Thyroid gland (tissue), 4 donors: Measurements from ENCODE around the gene SPON1. TPM values are rescaled to one million over a fixed set of nuclear protein-coding genes. Genes with fewer than 3 reads are reported as not detected.

Experiments used
- DNase-seq, 2 donors: peaks; one replicate each; pipeline ENCODE4 v3.0.0-alpha.2; 2019
- H3K27ac ChIP-seq, 3 donors: fragments of 200-600 bp; sonication (generic); 1 replicate in 2 of 3; 2 replicates in 1 of 3; pipeline ENCODE4 v1.5.1; 2016 to 2019; ENCODE audit warnings: mild to moderate bottlenecking in 1 of 3, moderate library complexity in 1 of 3
- H3K27me3 ChIP-seq: fragments of 200-600 bp; sonication (generic); one replicate; pipeline ENCODE4 v1.5.1; 2019
- H3K36me3 ChIP-seq, 2 donors: fragments of 200-600 bp; sonication (generic); one replicate each; pipeline ENCODE4 v1.5.1; 2016 to 2019
- H3K4me1 ChIP-seq, 2 donors: fragments of 200-600 bp; sonication (generic); one replicate each; pipeline ENCODE4 v1.5.1; 2017 to 2019
- H3K4me3 ChIP-seq, 3 donors: fragments of 200-600 bp; sonication (generic); replicated peaks in 1 of 3; 1 replicate in 2 of 3; 2 replicates in 1 of 3; pipeline ENCODE4 v1.5.1; 2016; ENCODE audit warnings: mild to moderate bottlenecking in 1 of 3
- H3K9me3 ChIP-seq: fragments of 200-600 bp; sonication (generic); one replicate; pipeline ENCODE4 v1.5.1; 2017
- POLR2A ChIP-seq, 2 donors: fragments of 450-650 bp; IDR thresholded peaks; one replicate each; pipeline ENCODE4 v1.6.1; 2017; ENCODE audit warnings: antibody characterized with exemption in 2 of 2, mild to moderate bottlenecking in 2 of 2, moderate library complexity in 1 of 2
- WGBS, 2 donors: methylation state at CpG; one replicate each; pipeline ENCODE4 v1.1.5; 2017; 5-methylcytosine and 5-hydroxymethylcytosine counted together
- intact Hi-C: fragments of 100-400 bp; cut with DNase I; formaldehyde crosslinking; loops from one replicate; pipeline ENCODE4 v1.15.1; 2023
- total RNA-seq, 4 donors: library from RNA; depleted of rRNA; stranded (reverse); fragments of >200 nt; gene quantifications; one replicate each; pipeline ENCODE4 v1.2.3, GENCODE V29; 2016
- TF ChIP-seq, protein P1 (sequence below), 6 experiments: fragments of 200-600 bp in 3 of 6; fragments of 450-650 bp in 3 of 6; sonication (generic) in 3 of 6; IDR thresholded peaks; one replicate each; pipeline ENCODE4 v1.5.1; 2016 to 2019; ENCODE audit warnings: antibody characterized with exemption in 6 of 6, mild to moderate bottlenecking in 2 of 6, inconsistent platforms in 1 of 6, moderate library complexity in 1 of 6

SPON1 gene
- total RNA-seq, 4 donors from 2014 or later = 7.3 to 14.9 (median 10.9) TPM

DNA sequence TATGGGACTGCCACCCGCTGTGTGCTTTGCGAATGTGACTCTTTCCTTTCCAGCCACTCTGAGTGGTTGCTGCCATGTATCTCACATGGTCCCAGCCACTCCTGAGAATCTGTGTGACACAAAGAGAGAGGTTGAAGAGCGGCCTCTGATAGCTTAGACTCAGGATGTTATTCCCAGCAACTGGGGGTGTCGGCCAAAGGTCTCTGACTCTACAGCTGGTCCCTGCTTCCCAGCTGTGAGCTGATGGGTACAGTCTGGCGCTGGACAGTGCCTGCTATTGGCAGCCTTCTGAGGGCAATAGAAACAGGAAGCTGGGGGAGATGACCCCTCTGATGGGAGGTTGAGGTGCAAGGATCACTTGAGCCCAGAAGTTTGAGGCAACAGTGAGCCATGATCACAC is 291.3 kb downstream of the SPON1 start:
- intact Hi-C loops = no loop called here

DNA sequence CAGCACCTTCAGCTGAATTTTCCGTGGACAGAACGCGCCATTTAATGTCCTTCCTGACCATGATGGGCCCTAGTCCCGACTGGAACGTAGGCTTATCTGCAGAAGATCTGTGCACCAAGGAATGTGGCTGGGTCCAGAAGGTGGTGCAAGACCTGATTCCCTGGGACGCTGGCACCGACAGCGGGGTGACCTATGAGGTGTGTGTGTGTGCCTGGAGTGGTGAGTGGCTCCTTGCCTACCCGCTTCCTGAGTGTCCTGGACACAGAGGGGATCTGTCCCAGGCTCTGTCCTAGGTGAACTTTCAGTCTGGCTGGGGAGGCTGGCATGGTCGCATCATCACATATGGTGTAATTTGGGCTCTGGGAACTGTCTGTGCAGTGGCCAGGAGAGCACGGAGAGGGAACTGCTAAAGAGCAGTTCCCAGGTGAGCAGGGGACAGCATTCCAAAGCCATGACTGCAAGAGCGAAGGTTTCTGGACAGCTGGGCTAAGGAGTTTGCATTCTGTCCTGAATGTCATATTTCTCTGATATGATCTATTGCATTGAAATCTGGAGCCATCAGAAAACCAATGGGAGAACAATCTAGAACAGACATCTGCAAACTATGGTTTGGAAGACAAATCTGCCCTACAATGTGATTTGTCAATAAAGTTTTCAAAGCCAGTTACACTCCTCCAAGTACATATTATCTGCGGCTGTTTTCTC is 292.2 kb downstream of the SPON1 start:
- WGBS, 2 donors = 84 to 88% methylated on average over 8 to 13 of the region's 13 CpGs
- no peaks in the 10 kb centered on the region for H3K36me3 ChIP-seq
- intact Hi-C loops = no loop called here
- H3K4me1 ChIP-seq = no peaks in the 10 kb centered on the region
- no peaks in the 10 kb centered on the region for H3K9me3 ChIP-seq
- H3K4me3 ChIP-seq = no peak overlapping the region
- no peak overlapping the region for H3K27ac ChIP-seq
- no peaks in the 10 kb centered on the region for H3K27me3 ChIP-seq
- TF ChIP-seq POLR2A (IDR thresholded peaks at IDR 0.05) = no peak
- TF ChIP-seq, protein P1, sequence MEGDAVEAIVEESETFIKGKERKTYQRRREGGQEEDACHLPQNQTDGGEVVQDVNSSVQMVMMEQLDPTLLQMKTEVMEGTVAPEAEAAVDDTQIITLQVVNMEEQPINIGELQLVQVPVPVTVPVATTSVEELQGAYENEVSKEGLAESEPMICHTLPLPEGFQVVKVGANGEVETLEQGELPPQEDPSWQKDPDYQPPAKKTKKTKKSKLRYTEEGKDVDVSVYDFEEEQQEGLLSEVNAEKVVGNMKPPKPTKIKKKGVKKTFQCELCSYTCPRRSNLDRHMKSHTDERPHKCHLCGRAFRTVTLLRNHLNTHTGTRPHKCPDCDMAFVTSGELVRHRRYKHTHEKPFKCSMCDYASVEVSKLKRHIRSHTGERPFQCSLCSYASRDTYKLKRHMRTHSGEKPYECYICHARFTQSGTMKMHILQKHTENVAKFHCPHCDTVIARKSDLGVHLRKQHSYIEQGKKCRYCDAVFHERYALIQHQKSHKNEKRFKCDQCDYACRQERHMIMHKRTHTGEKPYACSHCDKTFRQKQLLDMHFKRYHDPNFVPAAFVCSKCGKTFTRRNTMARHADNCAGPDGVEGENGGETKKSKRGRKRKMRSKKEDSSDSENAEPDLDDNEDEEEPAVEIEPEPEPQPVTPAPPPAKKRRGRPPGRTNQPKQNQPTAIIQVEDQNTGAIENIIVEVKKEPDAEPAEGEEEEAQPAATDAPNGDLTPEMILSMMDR (IDR thresholded peaks at IDR 0.05) = no peak
- no peak for DNase-seq

More for the DNA sequence above, 291.3 kb downstream of the SPON1 start:
- H3K9me3 ChIP-seq = no peaks in the 10 kb centered on the region
- H3K27me3 ChIP-seq = no peaks in the 10 kb centered on the region
- H3K36me3 ChIP-seq = no peaks in the 10 kb centered on the region
- H3K27ac ChIP-seq = no peak overlapping the region
- H3K4me1 ChIP-seq = no peaks in the 10 kb centered on the region
- WGBS, 2 donors = 88 to 92% methylated on average over 5 of the region's 5 CpGs
- H3K4me3 ChIP-seq = no peak overlapping the region
- TF ChIP-seq, protein P1 (IDR thresholded peaks at IDR 0.05) = no peak
- TF ChIP-seq POLR2A (IDR thresholded peaks at IDR 0.05) = no peak
- no peak for DNase-seq

DNA sequence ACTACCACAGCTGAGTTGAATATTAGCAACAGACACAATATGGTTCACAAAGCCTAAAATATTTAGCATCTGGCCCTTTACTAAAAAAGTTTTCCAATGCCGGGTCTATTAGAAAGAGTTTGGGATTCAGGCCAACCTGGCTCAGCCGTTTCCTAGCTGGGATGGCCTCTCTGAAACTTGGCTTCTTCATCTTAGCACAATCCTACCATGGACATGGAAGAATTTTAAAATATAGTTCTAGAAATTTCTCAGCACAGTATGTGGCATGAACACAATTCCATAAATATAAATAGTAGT is 292.7 kb downstream of the SPON1 start:
- no peak overlapping the region for H3K4me3 ChIP-seq
- intact Hi-C loops = no loop called here
- no peaks in the 10 kb centered on the region for H3K36me3 ChIP-seq
- TF ChIP-seq, protein P1 (IDR thresholded peaks at IDR 0.05) = no peak
- TF ChIP-seq POLR2A (IDR thresholded peaks at IDR 0.05) = no peak
- WGBS, 2 donors = 22 to 47% methylated on average over 2 of the region's 2 CpGs
- no peaks in the 10 kb centered on the region for H3K9me3 ChIP-seq
- no peaks in the 10 kb centered on the region for H3K4me1 ChIP-seq
- no peak for DNase-seq
- no peak overlapping the region for H3K27ac ChIP-seq
- no peaks in the 10 kb centered on the region for H3K27me3 ChIP-seq

DNA sequence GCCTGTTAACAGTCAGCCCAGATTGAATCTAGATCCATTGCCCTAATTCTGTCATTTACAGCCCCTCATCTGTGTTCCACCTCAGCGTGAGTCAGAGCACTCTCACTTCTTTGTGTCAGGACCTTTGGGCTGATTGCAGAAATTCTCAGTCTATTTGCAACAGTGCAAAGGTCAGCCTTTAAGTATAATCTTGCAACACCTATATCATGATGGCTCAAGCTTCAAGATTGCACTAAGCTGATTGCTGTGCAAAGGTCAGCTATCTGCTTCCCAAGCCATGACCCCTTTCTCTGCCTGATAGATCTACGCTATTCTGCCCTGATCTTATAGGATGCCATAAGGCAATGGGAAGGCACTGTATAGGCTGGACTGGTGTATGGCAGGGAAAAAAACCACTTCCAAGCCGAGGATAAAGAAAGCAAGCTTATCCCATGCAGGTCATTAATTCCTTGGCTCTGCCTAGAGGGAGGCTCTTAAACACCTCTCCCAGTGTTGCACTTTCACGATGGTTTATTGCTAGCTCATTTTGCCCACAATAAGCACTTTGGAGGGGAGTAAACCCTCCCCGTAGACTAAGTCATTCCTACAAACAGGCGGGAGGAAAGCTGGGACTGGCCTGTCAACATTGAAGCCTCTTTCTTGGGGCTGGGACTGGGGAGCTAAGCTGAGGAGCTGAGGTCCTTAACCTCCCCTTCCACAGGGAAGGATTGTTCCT is 295.9 kb downstream of the SPON1 start:
- Histone ChIP-seq H3K4me1 (no peaks in the 10 kb centered on the region), H3K9me3 (no peaks in the 10 kb centered on the region), H3K27ac (no peak overlapping the region), H3K36me3 (no peaks in the 10 kb centered on the region), H3K4me3 (no peak overlapping the region), H3K27me3 (no peaks in the 10 kb centered on the region)
- intact Hi-C loops = no loop called here
- 61 to 65% methylated on average over 6 of the region's 6 CpGs for WGBS, 2 donors
- no peak for DNase-seq
- TF ChIP-seq, protein P1 (IDR thresholded peaks at IDR 0.05) = no peak
- no peak for TF ChIP-seq POLR2A (IDR thresholded peaks at IDR 0.05)

DNA sequence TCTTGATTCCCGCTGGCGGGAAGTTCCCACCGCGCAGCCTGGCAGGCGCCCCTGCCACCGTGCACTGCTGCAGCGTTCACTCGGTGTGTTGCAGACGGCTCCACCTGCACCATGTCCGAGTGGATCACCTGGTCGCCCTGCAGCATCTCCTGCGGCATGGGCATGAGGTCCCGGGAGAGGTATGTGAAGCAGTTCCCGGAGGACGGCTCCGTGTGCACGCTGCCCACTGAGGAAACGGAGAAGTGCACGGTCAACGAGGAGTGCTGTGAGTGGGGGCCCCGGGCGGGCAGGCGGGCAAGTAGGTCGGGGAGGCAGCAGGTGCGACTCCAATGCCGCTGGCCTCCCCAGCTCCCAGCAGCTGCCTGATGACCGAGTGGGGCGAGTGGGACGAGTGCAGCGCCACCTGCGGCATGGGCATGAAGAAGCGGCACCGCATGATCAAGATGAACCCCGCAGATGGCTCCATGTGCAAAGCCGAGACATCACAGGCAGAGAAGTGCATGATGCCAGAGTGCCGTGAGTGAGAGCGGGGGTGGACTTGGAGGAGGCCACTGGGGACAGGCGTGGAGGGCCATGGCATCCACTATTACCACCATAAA is 296.8 kb downstream of the SPON1 start:
- TF ChIP-seq, protein P1 (IDR thresholded peaks at IDR 0.05) = no peak
- no peak for TF ChIP-seq POLR2A (IDR thresholded peaks at IDR 0.05)
- Histone ChIP-seq H3K27me3 (no peaks in the 10 kb centered on the region), H3K4me1 (no peaks in the 10 kb centered on the region), H3K4me3 (no peak overlapping the region), H3K36me3 (no peaks in the 10 kb centered on the region), H3K27ac (no peak overlapping the region), H3K9me3 (no peaks in the 10 kb centered on the region)
- peak; percentile 10 to 14 for DNase-seq
- 41 to 42% methylated on average over 21 to 35 of the region's 38 CpGs for WGBS, 2 donors
- intact Hi-C loops = no loop called here
